GM12878 (cell line): ENCODE measurements around the gene PRCP.

Experiments used
- FOXM1 ChIP-seq: IDR thresholded peaks from 2 replicates; pipeline ENCODE4 v1.6.1; 2012; ENCODE audit warnings: low read depth, mild to moderate bottlenecking, inconsistent platforms, low read length, moderate library complexity
- HDAC2 ChIP-seq: fragments of 200-600 bp; sonication (generic); IDR thresholded peaks from 2 replicates; pipeline ENCODE4 v1.6.1; 2017
- JUND ChIP-seq: IDR thresholded peaks from 2 replicates; pipeline ENCODE4 v1.6.1; 2012; ENCODE audit warnings: low read depth, mild to moderate bottlenecking, low read length, improper control_type of control experiment, moderate library complexity
- NR2C1 ChIP-seq: fragments of 450-650 bp; IDR thresholded peaks from 2 replicates; pipeline ENCODE4 v1.6.1; 2017; ENCODE audit warnings: antibody characterized with exemption, mild to moderate bottlenecking, moderate library complexity
- RAD51 ChIP-seq: fragments of 450-650 bp; IDR thresholded peaks from 2 replicates; pipeline ENCODE4 v1.6.1; 2016; ENCODE audit warnings: moderate library complexity, mild to moderate bottlenecking, inconsistent platforms
- TBL1XR1 ChIP-seq: IDR thresholded peaks from 2 replicates; pipeline ENCODE4 v1.6.1; 2012; ENCODE audit warnings: low read depth, low read length, improper control_type of control experiment
- YY1 ChIP-seq: IDR thresholded peaks from 2 replicates; pipeline ENCODE4 v1.6.1; 2011; ENCODE audit warnings: low read depth, mild to moderate bottlenecking, low read length
- ZNF24 ChIP-seq: fragments of 450-650 bp; IDR thresholded peaks from 2 replicates; pipeline ENCODE4 v1.6.1; 2017; ENCODE audit warnings: antibody characterized with exemption, mild to moderate bottlenecking
- TF ChIP-seq, protein P1 (sequence below): fragments of 450-650 bp; IDR thresholded peaks from 2 replicates; pipeline ENCODE4 v1.6.1; 2017; ENCODE audit warnings: mild to moderate bottlenecking
- TF ChIP-seq, protein P2 (sequence below): fragments of 450-650 bp; IDR thresholded peaks from 2 replicates; pipeline ENCODE4 v1.6.1; 2014; ENCODE audit warnings: mild to moderate bottlenecking
- TF ChIP-seq, protein P3 (sequence below): fragments of 450-650 bp; IDR thresholded peaks from 2 replicates; pipeline ENCODE4 v1.6.1; 2016; ENCODE audit warnings: mild to moderate bottlenecking
- TF ChIP-seq, protein P4 (sequence below): fragments of 450-650 bp; IDR thresholded peaks from 2 replicates; pipeline ENCODE4 v1.6.1; 2018; ENCODE audit warnings: borderline replicate concordance, mild to moderate bottlenecking; ENCODE audit not compliant: partially characterized antibody

DNA sequence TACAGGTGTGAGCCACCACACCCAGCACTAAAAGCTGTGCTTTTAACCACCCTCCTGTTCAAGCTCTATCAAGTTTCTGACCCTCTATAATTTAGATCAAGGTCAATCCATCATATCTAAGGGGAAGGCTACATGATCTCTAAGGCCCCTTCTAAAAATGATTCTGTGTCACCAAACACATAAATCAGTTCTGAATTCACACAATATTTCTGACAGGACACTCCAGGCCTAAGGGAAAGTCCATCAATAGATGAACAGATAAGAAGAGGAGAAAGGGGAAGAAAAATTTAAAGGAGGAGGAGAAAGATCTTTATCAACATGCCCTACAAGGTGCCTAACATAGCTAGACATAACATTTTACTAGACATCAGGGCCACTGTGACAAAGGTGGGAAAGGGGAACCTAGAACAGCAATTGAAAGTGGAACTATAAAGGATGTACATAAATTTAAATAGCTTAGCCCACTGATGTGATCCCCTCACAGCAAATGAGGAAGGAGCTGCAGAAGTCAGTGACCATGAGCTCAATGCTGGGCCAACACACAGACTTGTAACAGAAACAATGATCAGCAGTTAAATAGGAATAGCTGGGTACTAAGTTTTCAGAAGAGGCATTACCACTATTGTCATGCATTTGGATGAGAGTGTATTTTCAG lies 4.7 kb downstream of the PRCP start:
- TF ChIP-seq, protein P1, sequence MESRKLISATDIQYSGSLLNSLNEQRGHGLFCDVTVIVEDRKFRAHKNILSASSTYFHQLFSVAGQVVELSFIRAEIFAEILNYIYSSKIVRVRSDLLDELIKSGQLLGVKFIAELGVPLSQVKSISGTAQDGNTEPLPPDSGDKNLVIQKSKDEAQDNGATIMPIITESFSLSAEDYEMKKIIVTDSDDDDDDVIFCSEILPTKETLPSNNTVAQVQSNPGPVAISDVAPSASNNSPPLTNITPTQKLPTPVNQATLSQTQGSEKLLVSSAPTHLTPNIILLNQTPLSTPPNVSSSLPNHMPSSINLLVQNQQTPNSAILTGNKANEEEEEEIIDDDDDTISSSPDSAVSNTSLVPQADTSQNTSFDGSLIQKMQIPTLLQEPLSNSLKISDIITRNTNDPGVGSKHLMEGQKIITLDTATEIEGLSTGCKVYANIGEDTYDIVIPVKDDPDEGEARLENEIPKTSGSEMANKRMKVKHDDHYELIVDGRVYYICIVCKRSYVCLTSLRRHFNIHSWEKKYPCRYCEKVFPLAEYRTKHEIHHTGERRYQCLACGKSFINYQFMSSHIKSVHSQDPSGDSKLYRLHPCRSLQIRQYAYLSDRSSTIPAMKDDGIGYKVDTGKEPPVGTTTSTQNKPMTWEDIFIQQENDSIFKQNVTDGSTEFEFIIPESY, result no peak
- TF ChIP-seq RAD51, result no peak
- no peak for TF ChIP-seq NR2C1
- TF ChIP-seq YY1, result no peak
- TF ChIP-seq FOXM1, result no peak
- TF ChIP-seq TBL1XR1, result no peak
- TF ChIP-seq, protein P2, sequence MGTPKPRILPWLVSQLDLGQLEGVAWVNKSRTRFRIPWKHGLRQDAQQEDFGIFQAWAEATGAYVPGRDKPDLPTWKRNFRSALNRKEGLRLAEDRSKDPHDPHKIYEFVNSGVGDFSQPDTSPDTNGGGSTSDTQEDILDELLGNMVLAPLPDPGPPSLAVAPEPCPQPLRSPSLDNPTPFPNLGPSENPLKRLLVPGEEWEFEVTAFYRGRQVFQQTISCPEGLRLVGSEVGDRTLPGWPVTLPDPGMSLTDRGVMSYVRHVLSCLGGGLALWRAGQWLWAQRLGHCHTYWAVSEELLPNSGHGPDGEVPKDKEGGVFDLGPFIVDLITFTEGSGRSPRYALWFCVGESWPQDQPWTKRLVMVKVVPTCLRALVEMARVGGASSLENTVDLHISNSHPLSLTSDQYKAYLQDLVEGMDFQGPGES, result no peak
- TF ChIP-seq ZNF24, result no peak
- no peak for TF ChIP-seq JUND
- TF ChIP-seq, protein P3, sequence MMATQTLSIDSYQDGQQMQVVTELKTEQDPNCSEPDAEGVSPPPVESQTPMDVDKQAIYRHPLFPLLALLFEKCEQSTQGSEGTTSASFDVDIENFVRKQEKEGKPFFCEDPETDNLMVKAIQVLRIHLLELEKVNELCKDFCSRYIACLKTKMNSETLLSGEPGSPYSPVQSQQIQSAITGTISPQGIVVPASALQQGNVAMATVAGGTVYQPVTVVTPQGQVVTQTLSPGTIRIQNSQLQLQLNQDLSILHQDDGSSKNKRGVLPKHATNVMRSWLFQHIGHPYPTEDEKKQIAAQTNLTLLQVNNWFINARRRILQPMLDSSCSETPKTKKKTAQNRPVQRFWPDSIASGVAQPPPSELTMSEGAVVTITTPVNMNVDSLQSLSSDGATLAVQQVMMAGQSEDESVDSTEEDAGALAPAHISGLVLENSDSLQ, result no peak
- TF ChIP-seq, protein P4, sequence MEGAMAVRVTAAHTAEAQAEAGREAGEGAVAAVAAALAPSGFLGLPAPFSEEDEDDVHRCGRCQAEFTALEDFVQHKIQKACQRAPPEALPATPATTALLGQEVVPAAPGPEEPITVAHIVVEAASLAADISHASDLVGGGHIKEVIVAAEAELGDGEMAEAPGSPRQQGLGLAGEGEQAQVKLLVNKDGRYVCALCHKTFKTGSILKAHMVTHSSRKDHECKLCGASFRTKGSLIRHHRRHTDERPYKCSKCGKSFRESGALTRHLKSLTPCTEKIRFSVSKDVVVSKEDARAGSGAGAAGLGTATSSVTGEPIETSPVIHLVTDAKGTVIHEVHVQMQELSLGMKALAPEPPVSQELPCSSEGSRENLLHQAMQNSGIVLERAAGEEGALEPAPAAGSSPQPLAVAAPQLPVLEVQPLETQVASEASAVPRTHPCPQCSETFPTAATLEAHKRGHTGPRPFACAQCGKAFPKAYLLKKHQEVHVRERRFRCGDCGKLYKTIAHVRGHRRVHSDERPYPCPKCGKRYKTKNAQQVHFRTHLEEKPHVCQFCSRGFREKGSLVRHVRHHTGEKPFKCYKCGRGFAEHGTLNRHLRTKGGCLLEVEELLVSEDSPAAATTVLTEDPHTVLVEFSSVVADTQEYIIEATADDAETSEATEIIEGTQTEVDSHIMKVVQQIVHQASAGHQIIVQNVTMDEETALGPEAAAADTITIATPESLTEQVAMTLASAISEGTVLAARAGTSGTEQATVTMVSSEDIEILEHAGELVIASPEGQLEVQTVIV, result no peak
- no peak for TF ChIP-seq HDAC2
